ENCODE results near the gene SUGP2. TPM values are rescaled to one million over a fixed set of nuclear protein-coding genes. Genes with fewer than 3 reads are reported as not detected.

The SUGP2 gene
- total and polyA plus RNA-seq, 4 donors, result 27.6 to 73.4 (median 59.6) TPM

DNA sequence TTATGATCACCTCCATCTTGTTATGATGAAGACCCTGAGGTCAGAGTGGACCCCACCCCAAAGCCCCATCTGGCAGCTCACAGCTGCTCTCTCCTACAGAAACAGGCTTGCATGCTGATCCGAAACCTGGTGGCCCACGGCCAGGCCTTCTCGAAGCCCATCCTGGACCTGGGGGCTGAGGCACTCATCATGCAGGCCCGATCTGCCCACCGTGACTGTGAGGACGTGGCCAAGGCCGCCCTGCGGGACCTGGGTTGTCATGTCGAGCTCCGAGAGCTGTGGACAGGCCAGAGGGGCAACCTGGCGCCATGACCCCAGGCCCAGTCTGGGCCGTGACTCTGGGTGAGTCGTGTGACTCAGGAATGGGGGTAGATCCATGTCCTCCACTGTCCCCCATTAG lies 24.0 kb upstream of the SUGP2 start:
- ATAC-seq (ENCODE audit: insufficient read depth, low FRiP score) (no peak), DNase-seq (no peak)
- H3K9ac ChIP-seq (ENCODE audit: insufficient read depth in 1 of 2, low read length in 2 of 2), result no peak overlapping the region
- peaks cover 16 to 51% (median 26%) of the 10 kb centered on the region in 4 donors for H3K36me3 ChIP-seq (ENCODE audit: control insufficient read depth in 4 of 4, insufficient read depth in 4 of 4, low read length in 4 of 4)
- H3K4me1 ChIP-seq (ENCODE audit: control insufficient read depth in 5 of 5, insufficient read depth in 5 of 5, low read length in 5 of 5), result no peaks in the 10 kb centered on the region
- no peak overlapping the region for H3K4me3 ChIP-seq
- WGBS, 2 donors, result 95% methylated on average over 13 of the region's 13 CpGs
- H3K9me3 ChIP-seq (ENCODE audit: control insufficient read depth in 4 of 4, insufficient read depth in 3 of 4, low read length in 3 of 4), result no peaks in the 10 kb centered on the region
- H3K27me3 ChIP-seq (ENCODE audit: control insufficient read depth in 3 of 3, insufficient read depth in 3 of 3, low read length in 2 of 3), result no peaks in the 10 kb centered on the region
- TF ChIP-seq, protein P1, sequence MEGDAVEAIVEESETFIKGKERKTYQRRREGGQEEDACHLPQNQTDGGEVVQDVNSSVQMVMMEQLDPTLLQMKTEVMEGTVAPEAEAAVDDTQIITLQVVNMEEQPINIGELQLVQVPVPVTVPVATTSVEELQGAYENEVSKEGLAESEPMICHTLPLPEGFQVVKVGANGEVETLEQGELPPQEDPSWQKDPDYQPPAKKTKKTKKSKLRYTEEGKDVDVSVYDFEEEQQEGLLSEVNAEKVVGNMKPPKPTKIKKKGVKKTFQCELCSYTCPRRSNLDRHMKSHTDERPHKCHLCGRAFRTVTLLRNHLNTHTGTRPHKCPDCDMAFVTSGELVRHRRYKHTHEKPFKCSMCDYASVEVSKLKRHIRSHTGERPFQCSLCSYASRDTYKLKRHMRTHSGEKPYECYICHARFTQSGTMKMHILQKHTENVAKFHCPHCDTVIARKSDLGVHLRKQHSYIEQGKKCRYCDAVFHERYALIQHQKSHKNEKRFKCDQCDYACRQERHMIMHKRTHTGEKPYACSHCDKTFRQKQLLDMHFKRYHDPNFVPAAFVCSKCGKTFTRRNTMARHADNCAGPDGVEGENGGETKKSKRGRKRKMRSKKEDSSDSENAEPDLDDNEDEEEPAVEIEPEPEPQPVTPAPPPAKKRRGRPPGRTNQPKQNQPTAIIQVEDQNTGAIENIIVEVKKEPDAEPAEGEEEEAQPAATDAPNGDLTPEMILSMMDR (IDR thresholded peaks at IDR 0.05; ENCODE audit: control extremely low read depth, extremely low read depth), result no peak
- no peak overlapping the region for H3K27ac ChIP-seq (ENCODE audit: low read depth in 1 of 2, low read length in 1 of 2)

- no peak for DNase-seq
- no peak overlapping the region for H3K9ac ChIP-seq (ENCODE audit: insufficient read depth in 1 of 2, low read length in 2 of 2)
- ATAC-seq (ENCODE audit: insufficient read depth, low FRiP score), result no peak
- TF ChIP-seq, protein P1 (IDR thresholded peaks at IDR 0.05; ENCODE audit: control extremely low read depth, extremely low read depth), result no peak
- peaks cover 16 to 56% (median 30%) of the 10 kb centered on the region in 4 donors for H3K36me3 ChIP-seq (ENCODE audit: control insufficient read depth in 4 of 4, insufficient read depth in 4 of 4, low read length in 4 of 4)
- H3K4me3 ChIP-seq, result no peak overlapping the region
- no peaks in the 10 kb centered on the region for H3K9me3 ChIP-seq (ENCODE audit: control insufficient read depth in 4 of 4, insufficient read depth in 3 of 4, low read length in 3 of 4)
- no peak overlapping the region for H3K27ac ChIP-seq (ENCODE audit: low read depth in 1 of 2, low read length in 1 of 2)
- 83 to 86% methylated on average over 9 of the region's 9 CpGs for WGBS, 2 donors
- no peaks in the 10 kb centered on the region for H3K4me1 ChIP-seq (ENCODE audit: control insufficient read depth in 5 of 5, insufficient read depth in 5 of 5, low read length in 5 of 5)
- H3K27me3 ChIP-seq (ENCODE audit: control insufficient read depth in 3 of 3, insufficient read depth in 3 of 3, low read length in 2 of 3), result no peaks in the 10 kb centered on the region
These were observed 23.4 kb upstream of the SUGP2 start for GRCh38 chr19:19056636-19057275.

DNA sequence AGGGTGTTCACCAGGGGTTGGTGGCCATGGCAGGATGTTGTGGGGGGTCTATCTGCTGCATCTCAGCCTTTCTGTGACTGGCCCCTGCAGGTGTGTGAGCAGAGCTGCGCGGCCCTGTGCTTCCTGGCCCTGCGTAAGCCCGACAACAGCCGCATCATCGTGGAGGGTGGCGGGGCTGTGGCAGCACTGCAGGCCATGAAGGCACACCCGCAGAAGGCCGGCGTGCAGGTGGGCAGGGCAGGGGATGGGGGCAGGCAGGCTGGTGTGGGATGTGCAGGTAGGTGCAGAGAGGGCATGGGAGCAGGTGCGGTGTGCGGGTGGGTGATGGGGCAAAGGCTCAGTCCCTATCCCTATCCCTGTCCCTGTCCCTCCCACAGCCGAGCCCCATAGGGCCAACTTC lies 22.4 kb upstream of the SUGP2 start:
- Histone ChIP-seq H3K4me1 (ENCODE audit: control insufficient read depth in 5 of 5, insufficient read depth in 5 of 5, low read length in 5 of 5) (no peaks in the 10 kb centered on the region), H3K9ac (ENCODE audit: insufficient read depth in 1 of 2, low read length in 2 of 2) (no peak overlapping the region), H3K4me3 (no peak overlapping the region), H3K36me3 (ENCODE audit: control insufficient read depth in 4 of 4, insufficient read depth in 4 of 4, low read length in 4 of 4) (peaks cover 19 to 61% (median 37%) of the 10 kb centered on the region in 4 donors), H3K27me3 (ENCODE audit: control insufficient read depth in 3 of 3, insufficient read depth in 3 of 3, low read length in 2 of 3) (no peaks in the 10 kb centered on the region), H3K9me3 (ENCODE audit: control insufficient read depth in 4 of 4, insufficient read depth in 3 of 4, low read length in 3 of 4) (no peaks in the 10 kb centered on the region), H3K27ac (ENCODE audit: low read depth in 1 of 2, low read length in 1 of 2) (no peak overlapping the region)
- ATAC-seq (ENCODE audit: insufficient read depth, low FRiP score), result no peak
- WGBS, 2 donors, result 96 to 97% methylated on average over 13 of the region's 13 CpGs
- no peak for DNase-seq
- TF ChIP-seq, protein P1 (IDR thresholded peaks at IDR 0.05; ENCODE audit: control extremely low read depth, extremely low read depth), result no peak

Measured in lung (tissue), 12 donors.